Activated CD4-positive, CD25-positive, alpha-beta regulatory T cell treated with anti-CD3 and anti-CD28 coated beads, Interleukin-2, amount 50 U/mL, for 24 hours (primary cell): ENCODE data around the gene IQCM.

ENCODE experiments used
- ATAC-seq, 2 donors: fragments of 150-1000 bp; cut with Tn5 transposase; one replicate each; pipeline ENCODE4 v1.10.0; 2021; ENCODE audit warnings: mild to moderate bottlenecking in 1 of 2, moderate library complexity in 1 of 2

Gene IQCM

GRCh38 chr4:149768477-149768876 is 47.2 kb downstream of the IQCM start:
- ATAC-seq = no peak

- no peak for ATAC-seq
Observed at GRCh38 chr4:149766135-149766534, 49.5 kb downstream of the IQCM start.

GRCh38 chr4:149765630-149766029 is 50.0 kb downstream of the IQCM start:
- ATAC-seq = no peak

GRCh38 chr4:149755969-149756368 is 59.7 kb downstream of the IQCM start:
- ATAC-seq = no peak

- ATAC-seq = no peak
Observed at GRCh38 chr4:149754526-149754925, 61.1 kb downstream of the IQCM start.

- ATAC-seq = no peak
Observed at GRCh38 chr4:149752729-149753128, 62.9 kb downstream of the IQCM start.

- no peak for ATAC-seq
Observed at GRCh38 chr4:149751174-149751573, 64.5 kb downstream of the IQCM start.

GRCh38 chr4:149749784-149750183 is 65.9 kb downstream of the IQCM start:
- ATAC-seq = no peak

- no peak for ATAC-seq
Observed at GRCh38 chr4:149747646-149748045, 68.0 kb downstream of the IQCM start.

GRCh38 chr4:149746276-149746675 is 69.4 kb downstream of the IQCM start:
- ATAC-seq = no peak

GRCh38 chr4:149741186-149741831 is 74.3 kb downstream of the IQCM start:
- no peak for ATAC-seq

GRCh38 chr4:149738156-149738555 is 77.5 kb downstream of the IQCM start:
- ATAC-seq = no peak

- no peak for ATAC-seq
Observed at GRCh38 chr4:149735796-149736195, 79.8 kb downstream of the IQCM start.

GRCh38 chr4:149728444-149728843 is 87.2 kb downstream of the IQCM start:
- no peak for ATAC-seq

- no peak for ATAC-seq
Observed at GRCh38 chr4:149727663-149728062, 88.0 kb downstream of the IQCM start.

- ATAC-seq = no peak
Observed at GRCh38 chr4:149723065-149723464, 92.6 kb downstream of the IQCM start.

GRCh38 chr4:149719806-149720205 is 95.8 kb downstream of the IQCM start:
- no peak for ATAC-seq

GRCh38 chr4:149719357-149719756 is 96.3 kb downstream of the IQCM start:
- no peak for ATAC-seq

- ATAC-seq = no peak
Observed at GRCh38 chr4:149718500-149718899, 97.1 kb downstream of the IQCM start.

- no peak for ATAC-seq
Observed at GRCh38 chr4:149716728-149717127, 98.9 kb downstream of the IQCM start.

GRCh38 chr4:149715822-149716585 is 99.6 kb downstream of the IQCM start:
- no peak for ATAC-seq

GRCh38 chr4:149713031-149713430 is 102.6 kb downstream of the IQCM start:
- ATAC-seq = no peak

- no peak for ATAC-seq
Observed at GRCh38 chr4:149711593-149712365, 103.9 kb downstream of the IQCM start.

- ATAC-seq = no peak
Observed at GRCh38 chr4:149709640-149710039, 106.0 kb downstream of the IQCM start.
